ENCODE measurements around the gene RASA4B.
"Not testable (repeated sequence)": the region's sequence is repeated elsewhere in the genome, so short reads cannot be mapped to it uniquely, and the experiment has no call there.

- TF ChIP-seq, protein P1, sequence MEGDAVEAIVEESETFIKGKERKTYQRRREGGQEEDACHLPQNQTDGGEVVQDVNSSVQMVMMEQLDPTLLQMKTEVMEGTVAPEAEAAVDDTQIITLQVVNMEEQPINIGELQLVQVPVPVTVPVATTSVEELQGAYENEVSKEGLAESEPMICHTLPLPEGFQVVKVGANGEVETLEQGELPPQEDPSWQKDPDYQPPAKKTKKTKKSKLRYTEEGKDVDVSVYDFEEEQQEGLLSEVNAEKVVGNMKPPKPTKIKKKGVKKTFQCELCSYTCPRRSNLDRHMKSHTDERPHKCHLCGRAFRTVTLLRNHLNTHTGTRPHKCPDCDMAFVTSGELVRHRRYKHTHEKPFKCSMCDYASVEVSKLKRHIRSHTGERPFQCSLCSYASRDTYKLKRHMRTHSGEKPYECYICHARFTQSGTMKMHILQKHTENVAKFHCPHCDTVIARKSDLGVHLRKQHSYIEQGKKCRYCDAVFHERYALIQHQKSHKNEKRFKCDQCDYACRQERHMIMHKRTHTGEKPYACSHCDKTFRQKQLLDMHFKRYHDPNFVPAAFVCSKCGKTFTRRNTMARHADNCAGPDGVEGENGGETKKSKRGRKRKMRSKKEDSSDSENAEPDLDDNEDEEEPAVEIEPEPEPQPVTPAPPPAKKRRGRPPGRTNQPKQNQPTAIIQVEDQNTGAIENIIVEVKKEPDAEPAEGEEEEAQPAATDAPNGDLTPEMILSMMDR (conservative IDR thresholded peaks at IDR 0.05), result not testable (repeated sequence)
- not testable (repeated sequence) for TF ChIP-seq EZH2 (IDR thresholded peaks at IDR 0.05; ENCODE audit: low read depth)
These were observed 23.0 kb downstream of the RASA4B start for GRCh38 chr7:102494473-102495149.
